Measurements from ENCODE around the gene PPM1M. TPM values are rescaled to one million over a fixed set of nuclear protein-coding genes. Genes with fewer than 3 reads are reported as not detected.
"Not testable (repeated sequence)": the region's sequence is repeated elsewhere in the genome, so short reads cannot be mapped to it uniquely, and the experiment has no call there.

The PPM1M gene
- total RNA-seq, 1 donor from 2014 or later: 1.1 TPM

DNA sequence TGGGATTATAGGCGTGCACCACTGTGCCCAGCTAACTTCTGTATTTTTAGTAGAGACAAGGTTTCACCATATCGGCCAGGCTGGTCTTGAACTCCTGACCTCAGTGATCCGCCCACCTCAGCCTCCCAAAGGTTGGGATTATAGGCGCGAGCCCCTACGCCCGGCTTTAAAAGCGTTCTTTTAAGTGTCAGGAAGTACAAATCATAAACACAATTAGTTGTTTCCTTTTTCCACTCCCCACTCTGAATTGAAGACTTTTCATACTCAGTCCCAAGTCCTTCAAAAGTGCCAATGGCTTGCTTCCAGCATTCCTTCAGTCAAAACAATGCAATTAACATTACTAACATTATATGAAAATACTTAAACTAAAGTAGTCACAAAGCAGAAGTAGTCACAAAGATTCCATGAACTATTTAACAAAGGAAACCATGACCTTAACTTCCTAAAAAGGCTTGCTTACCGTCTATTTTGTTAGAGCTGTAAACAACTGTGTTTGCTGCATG is 24.7 kb downstream of the PPM1M start:
- H3K36me3 ChIP-seq: peaks cover 20% of the 10 kb centered on the region
- H3K4me1 ChIP-seq: no peaks in the 10 kb centered on the region
- Mint-ChIP-seq H3K27ac (no peak overlapping the region), H3K27me3 (ENCODE audit: insufficient read depth, low read depth) (peaks cover 3% of the 10 kb centered on the region), H3K4me3 (no peak overlapping the region), H3K4me1 (peaks cover 8% of the 10 kb centered on the region), H3K9me3 (no peaks in the 10 kb centered on the region), H3K36me3 (peaks cover 32% of the 10 kb centered on the region)
- no peak overlapping the region for H3K4me3 ChIP-seq
- no peak overlapping the region for H3K4me2 ChIP-seq
- no peak for DNase-seq (ENCODE audit: low spot score)
- H3K9ac ChIP-seq: no peak overlapping the region
- H2AFZ ChIP-seq (replicated peaks): no peak overlapping the region
- H3K27ac ChIP-seq: no peak overlapping the region
- TF ChIP-seq EZH2 (IDR thresholded peaks at IDR 0.05): no peak
- H3F3A ChIP-seq (ENCODE audit: low read depth): peaks cover 11% of the 10 kb centered on the region
- peaks cover 86% of the 10 kb centered on the region for H3K79me2 ChIP-seq (ENCODE audit: low read depth)
- no peaks in the 10 kb centered on the region for H3K9me3 ChIP-seq (ENCODE audit: low read depth)
- no peaks in the 10 kb centered on the region for H3K27me3 ChIP-seq
- peaks cover 81% of the 10 kb centered on the region for H4K20me1 ChIP-seq (ENCODE audit: low read depth)

DNA sequence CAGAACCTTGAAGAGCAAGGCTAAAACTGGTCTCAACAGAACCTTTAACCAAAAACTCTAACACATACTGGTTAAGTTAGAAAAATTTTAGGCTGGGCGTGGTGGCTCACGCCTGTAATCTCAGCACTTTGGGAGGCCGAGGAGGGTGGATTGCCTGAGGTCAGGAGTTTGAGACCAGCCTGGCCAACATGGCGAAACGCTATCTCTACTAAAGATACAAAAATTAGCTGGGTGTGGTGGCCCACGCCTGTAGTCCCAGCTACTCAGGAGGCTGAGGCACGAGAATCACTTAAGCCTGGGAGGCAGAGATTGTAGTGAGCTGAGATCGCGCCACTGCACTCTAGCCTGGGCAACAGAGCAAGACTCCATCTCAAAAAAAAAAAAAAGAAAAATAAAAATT is 26.6 kb downstream of the PPM1M start:
- H4K20me1 ChIP-seq (ENCODE audit: low read depth): peaks cover 94% of the 10 kb centered on the region
- H3K4me3 Mint-ChIP-seq; H3K9ac ChIP-seq; H3K27me3 ChIP-seq; H3K27me3 Mint-ChIP-seq (ENCODE audit: insufficient read depth, low read depth); DNase-seq (ENCODE audit: low spot score); H3K4me3 ChIP-seq; H3K4me2 ChIP-seq; H3K27ac Mint-ChIP-seq; H3K27ac ChIP-seq; H3K9me3 Mint-ChIP-seq; H3K36me3 ChIP-seq; H2AFZ ChIP-seq (replicated peaks); H3K9me3 ChIP-seq (ENCODE audit: low read depth); H3F3A ChIP-seq (ENCODE audit: low read depth): not testable (repeated sequence)
- peaks cover 31% of the 10 kb centered on the region for H3K36me3 Mint-ChIP-seq
- peaks cover 21% of the 10 kb centered on the region for H3K4me1 Mint-ChIP-seq
- H3K79me2 ChIP-seq (ENCODE audit: low read depth): peaks cover 99% of the 10 kb centered on the region
- H3K4me1 ChIP-seq: peaks cover 15% of the 10 kb centered on the region

DNA sequence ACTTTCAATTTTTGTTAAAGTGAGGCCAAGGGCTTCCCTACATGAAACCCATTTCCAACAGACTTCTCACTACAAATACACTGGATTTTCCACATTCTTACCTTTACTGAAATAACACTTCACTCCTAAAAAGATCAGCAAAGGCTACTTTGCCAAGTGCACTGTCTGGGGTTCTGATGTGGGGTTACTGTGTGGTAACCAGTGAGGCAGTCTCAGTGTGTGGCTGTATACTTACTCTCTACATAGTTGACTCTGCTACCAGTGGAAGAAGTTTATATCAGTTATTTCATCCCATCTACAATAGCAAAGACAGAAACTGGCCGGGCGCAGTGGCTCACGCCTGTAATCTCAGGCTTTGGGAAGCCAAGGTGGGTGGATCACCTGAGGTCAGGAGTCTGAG is 27.3 kb downstream of the PPM1M start:
- peaks cover under 1% of the 10 kb centered on the region for H3K36me3 ChIP-seq
- H3K36me3 Mint-ChIP-seq: peaks cover 25% of the 10 kb centered on the region
- peaks cover 16% of the 10 kb centered on the region for H3K4me1 ChIP-seq
- peaks cover 10% of the 10 kb centered on the region for H3K27me3 Mint-ChIP-seq (ENCODE audit: insufficient read depth, low read depth)
- H3K4me3 ChIP-seq: no peak overlapping the region
- TF ChIP-seq, protein P1, sequence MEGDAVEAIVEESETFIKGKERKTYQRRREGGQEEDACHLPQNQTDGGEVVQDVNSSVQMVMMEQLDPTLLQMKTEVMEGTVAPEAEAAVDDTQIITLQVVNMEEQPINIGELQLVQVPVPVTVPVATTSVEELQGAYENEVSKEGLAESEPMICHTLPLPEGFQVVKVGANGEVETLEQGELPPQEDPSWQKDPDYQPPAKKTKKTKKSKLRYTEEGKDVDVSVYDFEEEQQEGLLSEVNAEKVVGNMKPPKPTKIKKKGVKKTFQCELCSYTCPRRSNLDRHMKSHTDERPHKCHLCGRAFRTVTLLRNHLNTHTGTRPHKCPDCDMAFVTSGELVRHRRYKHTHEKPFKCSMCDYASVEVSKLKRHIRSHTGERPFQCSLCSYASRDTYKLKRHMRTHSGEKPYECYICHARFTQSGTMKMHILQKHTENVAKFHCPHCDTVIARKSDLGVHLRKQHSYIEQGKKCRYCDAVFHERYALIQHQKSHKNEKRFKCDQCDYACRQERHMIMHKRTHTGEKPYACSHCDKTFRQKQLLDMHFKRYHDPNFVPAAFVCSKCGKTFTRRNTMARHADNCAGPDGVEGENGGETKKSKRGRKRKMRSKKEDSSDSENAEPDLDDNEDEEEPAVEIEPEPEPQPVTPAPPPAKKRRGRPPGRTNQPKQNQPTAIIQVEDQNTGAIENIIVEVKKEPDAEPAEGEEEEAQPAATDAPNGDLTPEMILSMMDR (IDR thresholded peaks at IDR 0.05): no peak
- TF ChIP-seq EZH2 (IDR thresholded peaks at IDR 0.05): no peak
- TF ChIP-seq EZH2phosphoT487 (IDR thresholded peaks at IDR 0.05): no peak
- H3F3A ChIP-seq (ENCODE audit: low read depth): peaks cover 8% of the 10 kb centered on the region
- H3K9me3 Mint-ChIP-seq: no peaks in the 10 kb centered on the region
- DNase-seq (ENCODE audit: low spot score): no peak
- H3K27ac Mint-ChIP-seq: no peak overlapping the region
- peaks cover 23% of the 10 kb centered on the region for H3K4me1 Mint-ChIP-seq
- H3K79me2 ChIP-seq (ENCODE audit: low read depth): peaks cover 99% of the 10 kb centered on the region
- H3K4me3 Mint-ChIP-seq: no peak overlapping the region
- no peaks in the 10 kb centered on the region for H3K27me3 ChIP-seq
- H4K20me1 ChIP-seq (ENCODE audit: low read depth): peaks cover 96% of the 10 kb centered on the region
- no peak overlapping the region for H3K27ac ChIP-seq
- H3K4me2 ChIP-seq: no peak overlapping the region
- no peaks in the 10 kb centered on the region for H3K9me3 ChIP-seq (ENCODE audit: low read depth)
- no peak overlapping the region for H2AFZ ChIP-seq (replicated peaks)
- no peak overlapping the region for H3K9ac ChIP-seq

DNA sequence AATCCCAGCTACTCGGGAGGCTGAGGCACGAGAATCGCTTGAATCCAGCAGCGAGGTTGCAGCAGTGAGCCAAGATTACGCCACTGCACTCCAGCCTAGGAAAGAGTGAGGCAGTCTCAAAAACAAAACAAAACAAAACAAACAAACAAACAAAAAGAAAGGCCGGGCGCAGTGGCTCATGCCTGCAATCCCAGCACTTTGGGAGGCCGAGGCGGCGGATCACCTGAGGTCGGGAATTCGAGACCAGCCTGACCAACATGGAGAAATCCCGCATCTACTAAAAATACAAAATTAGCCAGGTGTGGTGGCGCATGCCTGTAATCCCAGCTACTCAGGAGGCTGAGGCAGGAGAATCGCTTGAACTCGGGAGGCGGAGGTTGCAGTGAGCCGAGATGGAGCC is 29.2 kb downstream of the PPM1M start:
- H3K27ac ChIP-seq, H3K4me2 ChIP-seq, H3K36me3 ChIP-seq: not testable (repeated sequence)

More for the DNA sequence above, 29.2 kb downstream of the PPM1M start:
- H3K9me3 Mint-ChIP-seq; H3K9me3 ChIP-seq (ENCODE audit: low read depth); H3K4me3 Mint-ChIP-seq; H2AFZ ChIP-seq (replicated peaks); H3K27me3 ChIP-seq; H3K4me3 ChIP-seq; H3K9ac ChIP-seq; DNase-seq (ENCODE audit: low spot score); H3K27ac Mint-ChIP-seq: not testable (repeated sequence)
- Histone ChIP-seq H3K79me2 (ENCODE audit: low read depth) (peaks cover 84% of the 10 kb centered on the region), H4K20me1 (ENCODE audit: low read depth) (peaks cover 80% of the 10 kb centered on the region), H3F3A (ENCODE audit: low read depth) (peaks cover 20% of the 10 kb centered on the region), H3K4me1 (peaks cover 24% of the 10 kb centered on the region)
- Mint-ChIP-seq H3K4me1 (peaks cover 30% of the 10 kb centered on the region), H3K27me3 (ENCODE audit: insufficient read depth, low read depth) (peaks cover 10% of the 10 kb centered on the region), H3K36me3 (peaks cover 20% of the 10 kb centered on the region)

Data from neural progenitor cell (in vitro differentiated cells).